Adipocyte (in vitro differentiated cells): ENCODE results near the gene AP1M1.

Source experiments
- DNase-seq: peaks from one replicate; pipeline ENCODE4 v3.0.0-alpha.2; 2015; ENCODE audit warnings: low read depth
- H3K27me3 ChIP-seq: replicated peaks from 2 replicates; pipeline ENCODE4 v1.7.0; 2013; ENCODE audit warnings: mild to moderate bottlenecking, low read length, moderate library complexity; ENCODE audit not compliant: control insufficient read depth, insufficient read depth
- H3K36me3 ChIP-seq: 2 replicates; pipeline ENCODE4 v1.7.0; 2013; ENCODE audit warnings: low read length, mild to moderate bottlenecking, moderate library complexity; ENCODE audit not compliant: control insufficient read depth, insufficient read depth, severe bottlenecking
- H3K4me1 ChIP-seq: 2 replicates; pipeline ENCODE4 v1.7.0; 2013; ENCODE audit warnings: mild to moderate bottlenecking, low read length, moderate library complexity; ENCODE audit not compliant: control insufficient read depth, insufficient read depth
- H3K4me3 ChIP-seq: 2 replicates; pipeline ENCODE4 v1.7.0; 2013; ENCODE audit warnings: mild to moderate bottlenecking, low read length, moderate library complexity
- H3K9ac ChIP-seq: 2 replicates; pipeline ENCODE4 v1.7.0; 2013; ENCODE audit warnings: mild to moderate bottlenecking, low read length, moderate library complexity
- H3K9me3 ChIP-seq: 2 replicates; pipeline ENCODE4 v1.7.0; 2013; ENCODE audit warnings: mild to moderate bottlenecking, low read length, moderate library complexity; ENCODE audit not compliant: control insufficient read depth

The AP1M1 gene

GRCh38 chr19:16235811-16236652 is 38.3 kb downstream of the AP1M1 start:
- Histone ChIP-seq H3K4me3 (no peak overlapping the region), H3K27me3 (no peaks in the 10 kb centered on the region), H3K9ac (no peak overlapping the region), H3K36me3 (peaks cover 55% of the 10 kb centered on the region), H3K4me1 (no peaks in the 10 kb centered on the region), H3K9me3 (no peaks in the 10 kb centered on the region)
- DNase-seq = no peak

DNA sequence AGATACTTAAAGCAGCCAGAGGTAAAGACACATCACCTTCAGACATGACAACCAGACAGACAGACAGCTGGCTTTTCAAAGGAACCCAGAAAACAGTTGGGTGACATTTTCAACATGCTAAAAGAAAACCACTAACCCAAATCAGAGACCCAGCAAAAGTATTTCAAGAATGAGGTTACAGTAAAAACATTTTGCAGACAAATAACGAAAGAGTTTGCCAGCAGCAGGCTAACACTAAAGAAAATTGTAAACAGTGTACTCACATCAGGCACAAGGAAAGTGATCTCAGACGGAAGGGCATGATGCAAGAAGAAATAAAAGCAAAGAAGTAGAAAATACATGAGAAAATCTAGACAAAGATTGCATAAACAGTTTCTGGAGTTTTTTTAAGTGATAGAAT is 46.4 kb downstream of the AP1M1 start:
- H3K9ac ChIP-seq = no peak overlapping the region
- H3K36me3 ChIP-seq = no peaks in the 10 kb centered on the region
- H3K27me3 ChIP-seq = no peaks in the 10 kb centered on the region
- DNase-seq = peak; percentile 53
- no peaks in the 10 kb centered on the region for H3K4me1 ChIP-seq
- H3K9me3 ChIP-seq = no peaks in the 10 kb centered on the region
- no peak overlapping the region for H3K4me3 ChIP-seq

GRCh38 chr19:16247353-16248182 is 49.9 kb downstream of the AP1M1 start:
- peaks cover 3% of the 10 kb centered on the region for H3K27me3 ChIP-seq
- H3K9me3 ChIP-seq = no peaks in the 10 kb centered on the region
- no peak overlapping the region for H3K9ac ChIP-seq
- no peaks in the 10 kb centered on the region for H3K4me1 ChIP-seq
- no peak overlapping the region for H3K4me3 ChIP-seq
- no peaks in the 10 kb centered on the region for H3K36me3 ChIP-seq
- peak; percentile 91 for DNase-seq

DNA sequence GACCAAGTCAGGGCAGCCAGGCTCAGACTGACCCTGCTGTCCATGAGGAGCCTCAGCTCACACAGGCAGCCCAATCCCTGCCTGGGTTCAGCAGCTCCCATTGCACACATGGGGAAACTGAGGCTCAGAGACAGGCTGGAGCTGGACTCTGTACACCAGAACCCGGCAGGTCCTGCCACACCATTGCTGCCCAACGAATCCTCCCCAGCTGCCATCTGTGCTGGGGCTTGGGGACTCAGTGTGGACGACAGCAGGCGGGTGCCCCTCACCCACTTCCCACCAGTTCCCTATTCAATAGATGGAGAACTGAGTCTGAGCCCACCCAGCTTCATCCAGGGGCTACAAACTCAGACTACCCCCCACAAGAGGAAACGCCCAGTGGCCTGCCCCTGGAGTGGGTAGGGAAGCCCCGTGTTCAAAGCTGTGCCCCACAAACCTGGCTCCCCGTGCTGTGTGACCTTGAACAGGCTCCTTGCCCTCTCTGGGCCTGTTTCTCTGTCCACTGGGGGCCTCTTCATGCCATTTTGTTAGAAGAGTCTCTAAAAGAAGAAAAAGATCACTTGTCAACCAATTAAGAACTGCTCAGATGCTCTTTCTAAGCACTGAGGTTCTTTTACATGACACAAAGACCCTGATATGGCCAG is 50.8 kb downstream of the AP1M1 start:
- Histone ChIP-seq H3K27me3 (peaks cover 7% of the 10 kb centered on the region), H3K9me3 (no peaks in the 10 kb centered on the region), H3K4me1 (no peaks in the 10 kb centered on the region), H3K36me3 (no peaks in the 10 kb centered on the region), H3K9ac (no peak overlapping the region), H3K4me3 (no peak overlapping the region)
- no peak for DNase-seq

GRCh38 chr19:16249826-16250404 is 52.2 kb downstream of the AP1M1 start:
- no peaks in the 10 kb centered on the region for H3K36me3 ChIP-seq
- H3K4me1 ChIP-seq = no peaks in the 10 kb centered on the region
- no peak overlapping the region for H3K9ac ChIP-seq
- H3K27me3 ChIP-seq = peaks cover 9% of the 10 kb centered on the region
- H3K4me3 ChIP-seq = no peak overlapping the region
- DNase-seq = peak; percentile 46
- H3K9me3 ChIP-seq = no peaks in the 10 kb centered on the region

GRCh38 chr19:16252459-16253205 is 54.9 kb downstream of the AP1M1 start:
- H3K4me3 ChIP-seq = no peak overlapping the region
- H3K9me3 ChIP-seq = no peaks in the 10 kb centered on the region
- H3K4me1 ChIP-seq = no peaks in the 10 kb centered on the region
- no peaks in the 10 kb centered on the region for H3K36me3 ChIP-seq
- no peak overlapping the region for H3K9ac ChIP-seq
- peaks cover 15% of the 10 kb centered on the region for H3K27me3 ChIP-seq
- DNase-seq = no peak

GRCh38 chr19:16254851-16255408 is 57.2 kb downstream of the AP1M1 start:
- Histone ChIP-seq H3K9me3 (no peaks in the 10 kb centered on the region), H3K4me1 (no peaks in the 10 kb centered on the region), H3K4me3 (no peak overlapping the region), H3K27me3 (peaks cover 20% of the 10 kb centered on the region), H3K9ac (no peak overlapping the region), H3K36me3 (no peaks in the 10 kb centered on the region)
- DNase-seq = no peak

- DNase-seq = no peak
- H3K4me3 ChIP-seq = no peak overlapping the region
- H3K9ac ChIP-seq = no peak overlapping the region
- no peaks in the 10 kb centered on the region for H3K36me3 ChIP-seq
- no peaks in the 10 kb centered on the region for H3K4me1 ChIP-seq
- H3K27me3 ChIP-seq = peaks cover 30% of the 10 kb centered on the region
- no peaks in the 10 kb centered on the region for H3K9me3 ChIP-seq
Observed at GRCh38 chr19:16257509-16258002, 59.8 kb downstream of the AP1M1 start.

DNA sequence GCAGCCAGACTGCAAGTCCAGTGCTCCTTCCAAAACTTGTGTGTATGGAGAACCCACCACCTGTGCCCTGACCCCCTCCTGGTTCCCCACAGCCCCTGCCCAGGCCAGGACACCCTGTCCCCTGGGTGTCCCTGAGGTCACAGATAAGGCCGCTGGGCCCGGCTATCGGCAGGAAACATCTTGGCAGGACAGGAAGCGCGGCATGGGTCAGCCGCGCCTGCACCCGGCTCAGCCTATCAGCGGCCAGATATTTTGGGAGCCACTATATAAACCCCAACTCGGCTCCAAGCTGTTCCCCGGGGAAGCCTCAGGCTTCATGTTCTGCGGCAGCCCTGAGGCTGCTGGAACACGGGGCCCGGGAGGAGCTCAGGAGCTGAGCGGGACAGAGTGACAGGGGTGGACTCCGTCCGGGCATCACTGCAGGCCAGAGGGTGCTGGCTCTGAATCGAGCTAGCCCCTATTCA is 60.8 kb downstream of the AP1M1 start:
- H3K4me3 ChIP-seq = no peak overlapping the region
- H3K36me3 ChIP-seq = no peaks in the 10 kb centered on the region
- H3K9me3 ChIP-seq = no peaks in the 10 kb centered on the region
- peaks cover 25% of the 10 kb centered on the region for H3K27me3 ChIP-seq
- H3K4me1 ChIP-seq = no peaks in the 10 kb centered on the region
- no peak overlapping the region for H3K9ac ChIP-seq
- DNase-seq = no peak
